Tibial nerve (tissue), 4 donors: Measurements from ENCODE around the gene MYO7A. TPM values are rescaled to one million over a fixed set of nuclear protein-coding genes. Genes with fewer than 3 reads are reported as not detected.

Experiments
- DNase-seq, 2 donors: peaks; one replicate each; pipeline ENCODE4 v3.0.0-alpha.2; 2019; ENCODE audit warnings: low spot score in 2 of 2
- H3K27ac ChIP-seq, 4 donors: fragments of 200-600 bp; sonication (generic) in 3 of 4; one replicate each; pipeline ENCODE4 v1.5.1; 2017 to 2019; ENCODE audit warnings: mild to moderate bottlenecking in 1 of 4
- H3K27me3 ChIP-seq, 2 donors: fragments of 200-600 bp; sonication (generic) in 1 of 2; one replicate each; pipeline versions ENCODE4 v1.5.1 to v1.6.0; 2017 to 2019
- H3K36me3 ChIP-seq, 3 donors: fragments of 200-600 bp; sonication (generic); one replicate each; pipeline ENCODE4 v1.5.1; 2018 to 2019
- H3K4me1 ChIP-seq, 4 donors: fragments of 200-600 bp; sonication (generic) in 3 of 4; one replicate each; pipeline ENCODE4 v1.5.1; 2017 to 2019
- H3K4me3 ChIP-seq, 4 donors: fragments of 200-600 bp; sonication (generic) in 3 of 4; one replicate each; pipeline ENCODE4 v1.5.1; 2017 to 2019; ENCODE audit warnings: mild to moderate bottlenecking in 1 of 4, moderate library complexity in 1 of 4
- H3K9me3 ChIP-seq, 4 donors: fragments of 200-600 bp; sonication (generic) in 3 of 4; one replicate each; pipeline ENCODE4 v1.5.1; 2017 to 2019
- CTCF ChIP-seq, 5 experiments: fragments of 200-600 bp in 3 of 5; fragments of 450-650 bp in 2 of 5; sonication (generic) in 3 of 5; IDR thresholded peaks; one replicate each; pipeline ENCODE4 v1.5.1; 2016 to 2019; ENCODE audit warnings: antibody characterized with exemption in 5 of 5, mild to moderate bottlenecking in 3 of 5, moderate library complexity in 2 of 5
- EP300 ChIP-seq, 2 donors: sonication (generic); formaldehyde crosslinking; IDR thresholded peaks; one replicate each; pipeline ENCODE4 v1.6.1; 2017; ENCODE audit warnings: antibody characterized with exemption in 2 of 2, mild to moderate bottlenecking in 1 of 2
- POLR2A ChIP-seq, 2 donors: fragments of 450-650 bp; IDR thresholded peaks; one replicate each; pipeline ENCODE4 v1.6.1; 2017; ENCODE audit warnings: antibody characterized with exemption in 2 of 2, mild to moderate bottlenecking in 2 of 2, moderate library complexity in 2 of 2
- WGBS, 2 donors: methylation state at CpG; one replicate each; pipeline ENCODE4 v1.1.5; 2018; 5-methylcytosine and 5-hydroxymethylcytosine counted together
- total RNA-seq, 4 donors: library from RNA; depleted of rRNA; stranded (reverse); fragments of >200 nt; gene quantifications; one replicate each; pipeline ENCODE4 v1.1.0, GENCODE V29; 2016

MYO7A gene
- total RNA-seq, 4 donors from 2014 or later: 12.6 to 45.0 (median 24.4) TPM

- Histone ChIP-seq H3K4me3 (no peak overlapping the region), H3K27me3 (no peaks in the 10 kb centered on the region), H3K9me3 (no peaks in the 10 kb centered on the region), H3K4me1 (peaks cover 0 to 6% (median 0%) of the 10 kb centered on the region in 4 donors), H3K36me3 (peaks cover 0 to 6% (median 0%) of the 10 kb centered on the region in 3 donors), H3K27ac (no peak overlapping the region)
- no peak for DNase-seq
- WGBS, 2 donors: 89 to 94% methylated on average over 6 to 10 of the region's 19 CpGs
- TF ChIP-seq EP300 (IDR thresholded peaks at IDR 0.05) (no peak), POLR2A (IDR thresholded peaks at IDR 0.05) (no peak), CTCF (IDR thresholded peaks at IDR 0.05) (no peak)
Observed at GRCh38 chr11:77179681-77180080, 51.6 kb downstream of the MYO7A start.

DNA sequence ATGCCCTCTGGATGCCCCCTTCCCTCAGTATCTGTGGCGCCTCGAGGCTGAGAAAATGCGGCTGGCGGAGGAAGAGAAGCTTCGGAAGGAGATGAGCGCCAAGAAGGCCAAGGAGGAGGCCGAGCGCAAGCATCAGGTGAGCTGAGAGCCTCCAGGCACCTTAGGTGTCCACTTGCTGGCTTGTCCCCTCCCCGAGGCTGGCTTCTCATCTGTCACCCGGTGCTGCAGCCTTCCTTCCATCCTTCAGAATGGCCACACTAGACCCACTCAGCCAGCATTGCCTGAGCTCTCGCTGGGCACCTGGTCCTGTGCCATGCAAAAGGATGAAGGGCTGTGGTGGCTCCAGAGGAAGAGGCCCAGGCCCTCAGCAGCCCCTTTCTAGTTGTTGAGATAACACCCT lies 52.3 kb downstream of the MYO7A start:
- H3K4me1 ChIP-seq: peaks cover 0 to 4% (median 0%) of the 10 kb centered on the region in 4 donors
- no peak overlapping the region for H3K27ac ChIP-seq
- H3K9me3 ChIP-seq: no peaks in the 10 kb centered on the region
- H3K36me3 ChIP-seq: peaks cover 0 to 6% (median 0%) of the 10 kb centered on the region in 3 donors
- TF ChIP-seq CTCF (IDR thresholded peaks at IDR 0.05): no peak
- H3K27me3 ChIP-seq: no peaks in the 10 kb centered on the region
- 80 to 84% methylated on average over 11 of the region's 11 CpGs for WGBS, 2 donors
- no peak overlapping the region for H3K4me3 ChIP-seq
- no peak for DNase-seq

- TF ChIP-seq CTCF (IDR thresholded peaks at IDR 0.05) (no peak), EP300 (IDR thresholded peaks at IDR 0.05) (no peak), POLR2A (IDR thresholded peaks at IDR 0.05) (no peak)
- no peaks in the 10 kb centered on the region for H3K9me3 ChIP-seq
- H3K27ac ChIP-seq: no peak overlapping the region
- 92 to 100% methylated on average over 7 to 11 of the region's 11 CpGs for WGBS, 2 donors
- DNase-seq: no peak
- no peak overlapping the region for H3K4me3 ChIP-seq
- no peaks in the 10 kb centered on the region for H3K27me3 ChIP-seq
- peaks cover 0 to 4% (median 0%) of the 10 kb centered on the region in 4 donors for H3K4me1 ChIP-seq
- peaks cover 0 to 6% (median 0%) of the 10 kb centered on the region in 3 donors for H3K36me3 ChIP-seq
Observed at GRCh38 chr11:77181226-77181625, 53.2 kb downstream of the MYO7A start.

DNA sequence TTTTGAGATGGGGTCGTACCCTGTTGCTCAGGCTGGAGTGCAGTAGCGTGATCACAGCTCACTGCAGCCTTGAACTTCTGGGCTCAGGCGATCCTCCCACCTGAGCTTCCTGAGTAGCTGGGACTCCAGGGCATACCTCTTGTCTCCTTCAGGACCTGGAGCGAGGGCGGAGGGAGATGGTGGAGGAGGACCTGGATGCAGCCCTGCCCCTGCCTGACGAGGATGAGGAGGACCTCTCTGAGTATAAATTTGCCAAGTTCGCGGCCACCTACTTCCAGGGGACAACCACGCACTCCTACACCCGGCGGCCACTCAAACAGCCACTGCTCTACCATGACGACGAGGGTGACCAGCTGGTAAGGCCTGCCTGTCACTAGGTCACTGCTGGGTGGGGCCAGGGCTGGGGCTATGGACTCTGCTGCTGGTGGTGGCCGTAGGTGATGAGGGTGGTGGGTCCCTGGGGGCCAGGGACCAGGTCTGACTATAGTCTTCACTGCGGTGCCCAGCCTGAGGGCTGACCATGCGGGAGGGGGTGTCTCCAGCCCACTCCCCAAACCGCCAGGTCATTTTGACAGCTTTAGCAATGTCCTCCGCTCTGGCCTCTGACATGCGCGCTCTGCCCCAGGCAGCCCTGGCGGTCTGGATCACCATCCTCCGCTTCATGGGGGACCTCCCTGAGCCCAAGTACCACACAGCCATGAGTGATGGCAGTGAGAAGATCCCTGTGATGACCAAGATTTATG lies 53.9 kb downstream of the MYO7A start:
- no peak overlapping the region for H3K27ac ChIP-seq
- no peak overlapping the region for H3K4me3 ChIP-seq
- 93 to 94% methylated on average over 14 to 16 of the region's 22 CpGs for WGBS, 2 donors
- no peak for DNase-seq
- H3K36me3 ChIP-seq: peaks cover 0 to 6% (median 0%) of the 10 kb centered on the region in 3 donors
- H3K27me3 ChIP-seq: no peaks in the 10 kb centered on the region
- no peaks in the 10 kb centered on the region for H3K9me3 ChIP-seq
- TF ChIP-seq POLR2A (IDR thresholded peaks at IDR 0.05) (no peak), EP300 (IDR thresholded peaks at IDR 0.05) (no peak)
- no peaks in the 10 kb centered on the region for H3K4me1 ChIP-seq

DNA sequence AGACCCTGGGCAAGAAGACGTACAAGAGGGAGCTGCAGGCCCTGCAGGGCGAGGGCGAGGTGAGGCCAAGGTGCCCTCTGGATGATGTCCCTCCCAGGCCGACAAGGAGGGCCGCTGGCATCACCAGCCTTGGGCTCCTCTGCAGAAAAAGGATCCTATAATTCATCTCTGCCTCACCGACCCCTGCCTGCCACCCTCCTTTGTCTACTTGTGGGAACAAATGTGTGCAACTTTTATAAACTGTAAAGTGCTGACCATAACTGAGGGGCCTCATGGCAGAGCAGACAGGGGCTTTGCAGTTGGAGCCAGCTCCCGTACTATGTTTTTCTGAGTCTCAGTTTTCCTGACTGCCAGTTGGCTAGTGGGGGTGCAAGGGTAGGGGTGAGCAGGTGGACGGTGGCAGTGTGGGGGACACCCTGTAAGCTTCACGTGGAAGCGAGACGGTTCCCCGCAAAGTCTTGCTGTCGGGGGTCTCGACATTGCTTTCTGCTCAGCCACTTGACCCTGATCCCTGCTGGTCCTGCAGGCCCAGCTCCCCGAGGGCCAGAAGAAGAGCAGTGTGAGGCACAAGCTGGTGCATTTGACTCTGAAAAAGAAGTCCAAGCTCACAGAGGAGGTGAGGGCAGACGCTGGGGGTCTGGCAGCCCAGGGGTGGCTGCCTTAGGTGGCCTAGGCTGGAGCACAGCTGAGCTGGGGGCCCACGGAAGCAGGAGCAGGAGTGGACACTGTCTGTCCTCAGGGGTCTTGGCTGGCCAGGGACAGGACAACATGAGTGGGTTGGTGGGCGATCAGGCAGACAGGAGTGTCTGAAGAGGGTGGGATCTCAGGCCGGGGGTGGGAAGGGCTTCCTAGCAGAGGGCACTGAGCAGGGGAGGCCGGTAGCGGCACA lies 54.7 kb downstream of the MYO7A start:
- H3K4me3 ChIP-seq: no peak overlapping the region
- TF ChIP-seq EP300 (IDR thresholded peaks at IDR 0.05) (no peak), CTCF (IDR thresholded peaks at IDR 0.05) (no peak), POLR2A (IDR thresholded peaks at IDR 0.05) (no peak)
- no peaks in the 10 kb centered on the region for H3K27me3 ChIP-seq
- WGBS, 2 donors: 80 to 86% methylated on average over 19 to 21 of the region's 21 CpGs
- no peak overlapping the region for H3K27ac ChIP-seq
- H3K4me1 ChIP-seq: no peaks in the 10 kb centered on the region
- DNase-seq: no peak
- H3K36me3 ChIP-seq: peaks cover 0 to 6% (median 0%) of the 10 kb centered on the region in 3 donors
- no peaks in the 10 kb centered on the region for H3K9me3 ChIP-seq
